Fibroblast of pulmonary artery (primary cell): ENCODE results near the gene WBP1L.

Source experiments
- DNase-seq: peaks from one replicate; pipeline ENCODE4 v3.0.0-alpha.2; 2010; ENCODE audit warnings: low read depth
- H3K4me3 ChIP-seq: replicated peaks from 2 replicates; pipeline ENCODE4 v1.5.1; 2011; ENCODE audit warnings: low read depth, mild to moderate bottlenecking, control low read depth, low read length, moderate library complexity
- CTCF ChIP-seq: IDR thresholded peaks from 2 replicates; pipeline ENCODE4 v1.5.1; 2011; ENCODE audit warnings: mild to moderate bottlenecking, control low read depth, low read length, inconsistent platforms; ENCODE audit errors: missing control alignments

The WBP1L gene

GRCh38 chr10:102865620-102866019 is 121.9 kb downstream of the WBP1L start:
- TF ChIP-seq CTCF = no peak
- no peak overlapping the region for H3K4me3 ChIP-seq
- DNase-seq = no peak
